MCF 10A (cell line): ENCODE measurements around the gene ROGDI. TPM values are rescaled to one million over a fixed set of nuclear protein-coding genes. Genes with fewer than 3 reads are reported as not detected.

Experiments
- BruUV-seq: library from RNA; stranded (reverse); fragments of 400-500 nt; replicated peaks from 2 replicates; lab custom pipeline; 2021; lab: Mats Ljungman, UMichigan
- CTCF ChIA-PET: fragments of 300-600 bp; sonication (Branson Sonifier 250); formaldehyde crosslinking; extraction: SDS; loops from one replicate; lab custom pipeline; 2021; ENCODE audit warnings: antibody characterized with exemption, inconsistent platforms; lab: Yijun Ruan, JAX
- POLR2A ChIA-PET: fragments of 300-600, 350-650 bp; sonication (Branson Sonifier 250); formaldehyde crosslinking; extraction: SDS; loops from one replicate; lab custom pipeline; 2020; ENCODE audit warnings: antibody characterized with exemption, inconsistent platforms; lab: Yijun Ruan, JAX
- DNase-seq: peaks from one replicate; pipeline ENCODE4 v3.0.0-alpha.2; 2018; ENCODE audit not compliant: unreplicated experiment
- H3K27ac Mint-ChIP-seq: one replicate; pipeline ENCODE4 v1.8.0; 2022; ENCODE audit warnings: mild to moderate bottlenecking, low read depth, mixed read lengths; ENCODE audit not compliant: unreplicated experiment
- H3K27me3 Mint-ChIP-seq: one replicate; pipeline ENCODE4 v1.8.0; 2022; ENCODE audit warnings: mixed read lengths; ENCODE audit not compliant: insufficient read depth, unreplicated experiment
- H3K36me3 Mint-ChIP-seq: one replicate; pipeline ENCODE4 v1.8.0; 2022; ENCODE audit warnings: mild to moderate bottlenecking, moderate library complexity, mixed read lengths; ENCODE audit not compliant: insufficient read depth, unreplicated experiment
- H3K4me1 Mint-ChIP-seq: one replicate; pipeline ENCODE4 v1.8.0; 2022; ENCODE audit warnings: mixed read lengths; ENCODE audit not compliant: insufficient read depth, unreplicated experiment
- H3K4me3 Mint-ChIP-seq: one replicate; pipeline ENCODE4 v1.8.0; 2022; ENCODE audit warnings: mild to moderate bottlenecking, moderate library complexity, mixed read lengths; ENCODE audit not compliant: unreplicated experiment
- H3K9me3 Mint-ChIP-seq: one replicate; pipeline ENCODE4 v1.8.0; 2022; ENCODE audit warnings: mixed read lengths; ENCODE audit not compliant: unreplicated experiment
- CTCF ChIP-seq: fragments of 200-600 bp; IDR thresholded peaks from one replicate; pipeline ENCODE4 v1.8.0; 2022; ENCODE audit warnings: antibody characterized with exemption, mild to moderate bottlenecking; ENCODE audit not compliant: unreplicated experiment
- intact Hi-C: fragments of 100-400 bp; cut with micrococcal nuclease; formaldehyde crosslinking; loops from 2 replicates; pipeline ENCODE4 v1.14.1; 2022
- total RNA-seq: library from RNA; stranded (reverse); gene quantifications from 2 replicates; pipeline ENCODE4 v1.2.3, GENCODE V29; 2022

Gene ROGDI
- total RNA-seq, 1 experiment from 2014 or later, result 5.9 TPM

- Mint-ChIP-seq H3K27ac (peak overlapping the region; percentile 95), H3K9me3 (no peaks in the 10 kb centered on the region), H3K4me3 (peak overlapping the region; percentile 90), H3K36me3 (peaks cover 15% of the 10 kb centered on the region), H3K4me1 (peaks cover 5% of the 10 kb centered on the region), H3K27me3 (no peaks in the 10 kb centered on the region)
- TF ChIP-seq CTCF, result no peak
- peak; percentile 97 for DNase-seq
- intact Hi-C loops, result loop anchor here (1.0 to 2.0 kb wide), 2 partner anchors 78 to 188 kb away; partner anchors contain the start of genes GLYR1 and UBN1
- CTCF ChIA-PET, result interaction anchor here (0.6 to 1.2 kb wide), 4 partner anchors 32 to 149 kb away, joined by 3 to 4 read pairs (median 3); partner anchors contain the start of genes ANKS3 and DNAAF8
- POLR2A ChIA-PET, result interaction anchor here (0.6 to 4.8 kb wide), 27 partner anchors 9 to 330 kb away, joined by 3 to 64 read pairs (median 4); partner anchors contain the start of genes ANKS3, DNAAF8, GLYR1 and NAGPA
- BruUV-seq, result no TSS peak
These were observed 33.7 kb downstream of the ROGDI start for GRCh38 chr16:4768549-4769305.

GRCh38 chr16:4767872-4768548 is 34.4 kb downstream of the ROGDI start:
- TSS peak; percentile 24 for BruUV-seq

GRCh38 chr16:4766875-4767628 is 35.4 kb downstream of the ROGDI start, which contains the start of gene ZNF500:
ZNF500 (minus strand) TSS chr16:4767162; CDS start chr16:4765978, 1,184 bp downstream.
- Mint-ChIP-seq H3K4me1 (peaks cover 5% of the 10 kb centered on the region), H3K36me3 (peaks cover 31% of the 10 kb centered on the region), H3K27ac (peak within 1 kb of the TSS; percentile 95), H3K9me3 (no peaks in the 10 kb centered on the region), H3K4me3 (peak within 1 kb of the TSS; percentile 90), H3K27me3 (no peaks in the 10 kb centered on the region)
- ChIA-PET CTCF (interaction anchor here (0.7 kb wide), 1 partner anchor 119 kb away, joined by 4 read pairs; no protein-coding TSS in a partner anchor), POLR2A (interaction anchor here (0.7 to 4.8 kb wide), 12 partner anchors 9 to 198 kb away, joined by 3 to 64 read pairs (median 6); partner anchors contain the start of genes ANKS3, DNAAF8 and ROGDI)
- TF ChIP-seq CTCF, result no peak
- DNase-seq, result peak; percentile 95
- intact Hi-C loops, result loop anchor here (1.0 to 2.0 kb wide), 2 partner anchors 33 to 36 kb away; partner anchors contain the start of genes ANKS3, DNAAF8 and ROGDI
- no TSS peak for BruUV-seq

More at GRCh38 chr16:4767872-4768548, 34.4 kb downstream of the ROGDI start:
- Mint-ChIP-seq H3K27me3 (no peaks in the 10 kb centered on the region), H3K36me3 (peaks cover 23% of the 10 kb centered on the region), H3K27ac (peak overlapping the region; percentile 95), H3K4me1 (peaks cover 5% of the 10 kb centered on the region), H3K9me3 (no peaks in the 10 kb centered on the region), H3K4me3 (peak overlapping the region; percentile 90)
- DNase-seq, result peak; percentile 53
- intact Hi-C loops, result loop anchor here (1.0 to 2.0 kb wide), 4 partner anchors 34 to 188 kb away; partner anchors contain the start of genes ANKS3, DNAAF8, GLYR1 and ROGDI
- CTCF ChIA-PET, result interaction anchor here (0.6 to 1.2 kb wide), 3 partner anchors 32 to 150 kb away, joined by 3 to 4 read pairs (median 3); partner anchors contain the start of genes ANKS3 and DNAAF8
- POLR2A ChIA-PET, result interaction anchor here (0.7 to 4.8 kb wide), 26 partner anchors 8 to 304 kb away, joined by 3 to 64 read pairs (median 4); partner anchors contain the start of genes ANKS3, DNAAF8, NUDT16L1 and ROGDI
- TF ChIP-seq CTCF, result no peak
